Cardiac muscle cell (in vitro differentiated cells and primary cell): ENCODE results near the gene HIP1. TPM values are rescaled to one million over a fixed set of nuclear protein-coding genes. Genes with fewer than 3 reads are reported as not detected.

Source experiments
- DNase-seq, 2 donors: peaks; one replicate each; pipeline versions ENCODE4 v3.0.0 to v3.0.0-alpha.2; 2010 to 2017; ENCODE audit warnings: low read depth in 1 of 2, low spot score in 1 of 2
- H3K27ac ChIP-seq: fragments of 200-600 bp; sonication (generic); 2 replicates; pipeline ENCODE4 v1.5.1; 2016
- H3K27me3 ChIP-seq: fragments of 200-600 bp; sonication (generic); 2 replicates; pipeline ENCODE4 v1.6.0; 2016; ENCODE audit warnings: control low read depth
- H3K36me3 ChIP-seq: fragments of 200-600 bp; sonication (generic); 2 replicates; pipeline ENCODE4 v1.5.1; 2016; ENCODE audit warnings: control low read depth
- H3K4me1 ChIP-seq: fragments of 200-600 bp; sonication (generic); 2 replicates; pipeline ENCODE4 v1.8.1; 2017; ENCODE audit warnings: low read depth, mild to moderate bottlenecking, mixed run types
- H3K4me3 ChIP-seq: fragments of 200-600 bp; sonication (generic); 2 replicates; pipeline ENCODE4 v1.5.1; 2016; ENCODE audit warnings: mild to moderate bottlenecking
- H3K9me3 ChIP-seq: fragments of 200-600 bp; sonication (generic); 2 replicates; pipeline ENCODE4 v1.5.1; 2017; ENCODE audit warnings: low read depth, mild to moderate bottlenecking, control low read depth
- polyA plus RNA-seq: library from polyadenylated mRNA; unstranded; fragments of >200 nt; fragmentation: Nextera tagmentation; extraction: Ambion mirVana; gene quantifications from 2 replicates; pipeline ENCODE4 v1.2.1, GENCODE V29; 2016
- total RNA-seq: library from RNA; depleted of rRNA; stranded (reverse); fragments of >200 nt; gene quantifications from 2 replicates; pipeline ENCODE4 v1.2.3, GENCODE V29; 2016
- TF ChIP-seq, protein P1 (sequence below): IDR thresholded peaks from 2 replicates; pipeline ENCODE4 v1.5.1; 2012; ENCODE audit warnings: low read depth, mild to moderate bottlenecking, low read length

The HIP1 gene
- total and polyA plus RNA-seq, 2 experiments from 2014 or later = 21.2 to 34.6 TPM

- Histone ChIP-seq H3K27me3 (no peaks in the 10 kb centered on the region), H3K36me3 (no peaks in the 10 kb centered on the region), H3K9me3 (no peaks in the 10 kb centered on the region), H3K27ac (no peak overlapping the region), H3K4me1 (peaks cover 9% of the 10 kb centered on the region), H3K4me3 (no peak overlapping the region)
- TF ChIP-seq, protein P1, sequence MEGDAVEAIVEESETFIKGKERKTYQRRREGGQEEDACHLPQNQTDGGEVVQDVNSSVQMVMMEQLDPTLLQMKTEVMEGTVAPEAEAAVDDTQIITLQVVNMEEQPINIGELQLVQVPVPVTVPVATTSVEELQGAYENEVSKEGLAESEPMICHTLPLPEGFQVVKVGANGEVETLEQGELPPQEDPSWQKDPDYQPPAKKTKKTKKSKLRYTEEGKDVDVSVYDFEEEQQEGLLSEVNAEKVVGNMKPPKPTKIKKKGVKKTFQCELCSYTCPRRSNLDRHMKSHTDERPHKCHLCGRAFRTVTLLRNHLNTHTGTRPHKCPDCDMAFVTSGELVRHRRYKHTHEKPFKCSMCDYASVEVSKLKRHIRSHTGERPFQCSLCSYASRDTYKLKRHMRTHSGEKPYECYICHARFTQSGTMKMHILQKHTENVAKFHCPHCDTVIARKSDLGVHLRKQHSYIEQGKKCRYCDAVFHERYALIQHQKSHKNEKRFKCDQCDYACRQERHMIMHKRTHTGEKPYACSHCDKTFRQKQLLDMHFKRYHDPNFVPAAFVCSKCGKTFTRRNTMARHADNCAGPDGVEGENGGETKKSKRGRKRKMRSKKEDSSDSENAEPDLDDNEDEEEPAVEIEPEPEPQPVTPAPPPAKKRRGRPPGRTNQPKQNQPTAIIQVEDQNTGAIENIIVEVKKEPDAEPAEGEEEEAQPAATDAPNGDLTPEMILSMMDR = no peak
- DNase-seq = no peak
Measured at GRCh38 chr7:75653651-75654050, 85.1 kb downstream of the HIP1 start.

- no peak for DNase-seq
- TF ChIP-seq, protein P1 = no peak
- Histone ChIP-seq H3K27me3 (no peaks in the 10 kb centered on the region), H3K36me3 (no peaks in the 10 kb centered on the region), H3K4me1 (peaks cover 9% of the 10 kb centered on the region), H3K4me3 (no peak overlapping the region), H3K27ac (no peak overlapping the region), H3K9me3 (no peaks in the 10 kb centered on the region)
Measured at GRCh38 chr7:75652788-75653187, 86.0 kb downstream of the HIP1 start.

DNA sequence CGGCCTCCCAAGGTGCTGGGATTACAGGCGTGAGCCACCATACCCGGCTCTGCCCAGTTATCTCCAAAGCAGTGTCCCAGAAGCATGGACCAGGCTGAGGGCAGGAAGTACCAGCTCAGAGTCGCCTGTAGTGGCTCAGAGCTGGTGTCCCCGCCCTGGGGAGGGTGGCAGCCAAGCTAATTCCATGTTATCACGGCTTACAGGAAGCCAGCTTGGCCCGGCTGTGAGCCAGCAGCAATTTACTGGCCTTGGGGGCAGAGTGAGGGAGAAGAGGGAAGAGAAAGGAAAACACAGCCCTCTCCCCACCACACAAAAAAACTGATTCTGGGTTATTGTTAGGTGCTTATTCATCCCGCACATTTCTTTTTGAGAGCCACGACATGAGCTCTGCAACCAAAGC lies 88.1 kb downstream of the HIP1 start:
- Histone ChIP-seq H3K36me3 (no peaks in the 10 kb centered on the region), H3K27ac (no peak overlapping the region), H3K4me3 (no peak overlapping the region), H3K27me3 (no peaks in the 10 kb centered on the region), H3K9me3 (no peaks in the 10 kb centered on the region), H3K4me1 (peaks cover 15% of the 10 kb centered on the region)
- TF ChIP-seq, protein P1 = no peak
- DNase-seq = no peak

DNA sequence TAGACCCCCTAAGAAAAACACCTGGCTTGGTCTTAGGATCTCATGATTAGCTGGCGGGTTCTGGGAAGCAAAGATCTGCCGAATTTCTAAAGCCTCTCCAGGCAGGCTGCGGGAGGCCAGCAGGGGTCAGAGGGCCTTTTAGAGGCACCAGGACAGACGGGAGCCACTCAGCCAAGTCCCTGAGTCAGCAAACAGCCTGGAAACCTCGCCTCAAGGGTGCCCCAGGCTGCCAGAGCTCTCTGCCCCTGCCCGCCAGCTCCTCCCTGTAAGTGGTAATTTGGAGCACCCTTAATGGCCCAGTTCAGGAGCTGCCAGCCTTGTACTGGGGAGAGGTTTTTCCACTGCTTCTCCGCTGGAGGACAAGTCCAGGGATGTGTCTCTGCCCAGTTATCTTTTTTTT lies 88.7 kb downstream of the HIP1 start:
- TF ChIP-seq, protein P1 = no peak
- H3K36me3 ChIP-seq = no peaks in the 10 kb centered on the region
- peaks cover 15% of the 10 kb centered on the region for H3K4me1 ChIP-seq
- H3K27me3 ChIP-seq = no peaks in the 10 kb centered on the region
- H3K4me3 ChIP-seq = no peak overlapping the region
- H3K9me3 ChIP-seq = no peaks in the 10 kb centered on the region
- peak overlapping the region; percentile 57 for H3K27ac ChIP-seq
- peak in 1 of 2 donors; percentile 57 for DNase-seq

DNA sequence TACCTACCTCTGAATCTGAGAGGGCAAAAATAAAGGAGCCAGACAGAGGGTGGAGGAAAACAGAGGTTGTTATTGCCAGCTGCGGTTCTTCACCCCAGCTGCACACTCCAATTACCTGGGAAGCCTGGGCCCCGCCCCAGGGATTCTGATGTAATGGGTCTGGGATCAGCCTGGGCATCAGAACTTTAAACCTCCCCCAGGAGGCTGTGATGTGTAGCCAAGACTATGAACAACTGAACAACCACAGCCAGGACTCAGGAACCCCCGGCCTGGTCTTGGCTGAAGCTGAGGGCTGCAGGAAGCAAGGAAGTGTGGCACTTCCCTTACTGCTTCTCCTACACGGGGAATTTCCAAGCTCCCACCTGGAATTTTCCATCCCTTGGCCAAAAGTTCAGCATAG lies 89.3 kb downstream of the HIP1 start:
- Histone ChIP-seq H3K27me3 (no peaks in the 10 kb centered on the region), H3K4me3 (no peak overlapping the region), H3K27ac (no peak overlapping the region), H3K36me3 (no peaks in the 10 kb centered on the region), H3K4me1 (peaks cover 15% of the 10 kb centered on the region), H3K9me3 (no peaks in the 10 kb centered on the region)
- TF ChIP-seq, protein P1 = no peak
- DNase-seq = no peak
